ENCODE measurements around the gene RELA.
"Not testable (repeated sequence)": the region's sequence is repeated elsewhere in the genome, so short reads cannot be mapped to it uniquely, and the experiment has no call there.

Gene RELA

DNA sequence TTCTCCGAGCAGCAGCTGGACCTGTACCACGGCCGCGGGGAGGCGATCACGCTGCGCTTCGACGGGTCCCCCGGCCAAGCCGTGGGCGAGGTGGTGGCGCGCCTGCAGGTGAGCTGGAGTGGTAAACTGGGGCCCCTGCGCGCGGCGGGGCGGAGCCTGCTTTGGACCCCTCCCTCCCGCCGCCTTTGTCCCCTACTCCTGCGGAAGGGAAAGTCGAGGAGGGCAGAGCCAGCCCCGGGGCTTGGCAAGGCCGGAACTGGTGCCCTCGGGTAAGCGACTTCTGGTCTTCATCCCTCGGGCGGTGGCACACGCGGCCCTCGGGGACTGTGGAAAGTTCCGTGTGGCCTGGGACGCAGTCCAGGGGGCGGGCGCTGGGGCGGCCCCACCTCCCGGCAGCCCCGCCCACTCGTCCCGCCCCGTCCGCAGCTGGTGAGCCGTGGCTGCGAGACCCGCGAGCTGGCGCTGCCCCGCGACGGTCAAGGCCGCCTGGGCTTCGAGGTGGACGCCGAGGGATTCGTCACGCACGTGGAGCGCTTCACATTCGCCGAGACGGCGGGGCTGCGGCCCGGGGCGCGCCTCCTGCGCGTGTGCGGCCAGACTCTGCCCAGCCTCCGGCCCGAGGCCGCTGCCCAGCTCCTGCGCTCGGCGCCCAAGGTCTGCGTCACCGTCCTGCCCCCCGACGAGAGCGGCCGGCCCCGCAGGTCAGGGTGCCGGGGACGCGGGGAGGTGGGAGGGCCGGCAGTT is 15.6 kb downstream of the RELA start:
- no peak for DNase-seq

DNA sequence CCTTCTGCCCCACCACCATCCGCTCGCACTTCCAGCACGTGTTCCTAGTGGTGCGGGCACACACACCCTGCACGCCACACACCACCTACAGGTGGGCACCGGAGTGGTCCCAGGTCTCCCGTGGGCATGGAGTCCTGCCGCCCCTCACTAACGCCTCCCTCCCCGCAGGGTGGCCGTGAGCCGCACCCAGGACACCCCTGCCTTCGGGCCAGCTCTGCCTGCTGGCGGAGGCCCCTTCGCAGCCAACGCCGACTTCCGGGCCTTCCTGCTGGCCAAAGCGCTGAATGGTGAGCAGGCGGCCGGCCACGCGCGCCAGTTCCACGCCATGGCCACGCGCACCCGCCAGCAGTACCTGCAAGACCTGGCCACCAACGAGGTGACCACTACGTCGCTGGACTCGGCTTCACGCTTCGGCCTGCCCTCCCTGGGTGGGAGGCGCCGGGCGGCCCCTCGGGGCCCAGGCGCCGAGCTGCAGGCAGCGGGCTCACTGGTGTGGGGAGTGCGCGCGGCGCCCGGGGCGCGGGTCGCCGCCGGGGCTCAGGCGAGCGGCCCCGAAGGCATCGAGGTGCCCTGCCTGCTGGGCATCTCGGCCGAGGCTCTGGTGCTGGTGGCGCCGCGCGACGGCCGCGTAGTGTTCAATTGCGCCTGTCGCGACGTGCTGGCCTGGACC is 16.3 kb downstream of the RELA start:
- no peak for DNase-seq

DNA sequence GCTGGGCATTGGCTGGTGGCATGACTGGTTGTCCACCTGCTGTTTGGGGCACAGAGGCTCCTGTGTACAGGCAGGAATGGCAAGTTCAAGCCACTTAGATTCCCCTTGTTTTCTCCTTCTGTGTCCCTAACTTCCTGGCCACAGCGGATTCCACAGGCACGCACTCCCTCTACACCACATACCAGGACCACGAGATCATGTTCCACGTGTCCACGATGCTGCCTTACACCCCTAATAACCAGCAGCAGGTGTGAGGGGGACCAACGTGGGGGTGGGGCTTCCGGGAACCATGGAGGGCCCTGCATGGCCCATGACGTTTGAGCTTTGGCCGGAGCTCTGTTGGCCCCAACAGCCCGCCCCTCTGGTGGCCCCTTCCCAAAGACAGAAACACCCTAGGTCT is 17.0 kb downstream of the RELA start:
- DNase-seq = no peak

- no peak for DNase-seq
Measured at GRCh38 chr11:65644837-65645236, 17.9 kb downstream of the RELA start.

DNA sequence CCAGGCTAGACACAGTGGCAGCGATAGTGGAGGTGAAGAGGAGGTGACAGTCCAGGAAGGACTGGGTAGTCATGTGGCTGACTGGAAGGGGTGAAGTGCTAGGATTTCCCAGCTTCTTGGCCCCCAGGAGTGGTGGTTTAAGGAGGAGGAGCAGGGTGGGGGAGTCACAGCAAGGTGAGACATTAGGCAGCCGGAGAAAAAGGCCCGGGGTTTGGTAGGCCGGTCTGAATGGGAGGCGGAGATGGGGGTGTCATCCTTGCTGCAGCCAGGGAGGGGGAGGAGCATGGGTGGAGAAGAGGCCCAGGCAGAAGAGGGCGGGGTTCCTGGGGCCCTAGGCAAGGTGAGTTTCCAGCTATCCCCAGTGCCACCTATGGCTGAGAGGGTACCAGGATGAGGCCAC is 18.7 kb downstream of the RELA start:
- no peak for DNase-seq

DNA sequence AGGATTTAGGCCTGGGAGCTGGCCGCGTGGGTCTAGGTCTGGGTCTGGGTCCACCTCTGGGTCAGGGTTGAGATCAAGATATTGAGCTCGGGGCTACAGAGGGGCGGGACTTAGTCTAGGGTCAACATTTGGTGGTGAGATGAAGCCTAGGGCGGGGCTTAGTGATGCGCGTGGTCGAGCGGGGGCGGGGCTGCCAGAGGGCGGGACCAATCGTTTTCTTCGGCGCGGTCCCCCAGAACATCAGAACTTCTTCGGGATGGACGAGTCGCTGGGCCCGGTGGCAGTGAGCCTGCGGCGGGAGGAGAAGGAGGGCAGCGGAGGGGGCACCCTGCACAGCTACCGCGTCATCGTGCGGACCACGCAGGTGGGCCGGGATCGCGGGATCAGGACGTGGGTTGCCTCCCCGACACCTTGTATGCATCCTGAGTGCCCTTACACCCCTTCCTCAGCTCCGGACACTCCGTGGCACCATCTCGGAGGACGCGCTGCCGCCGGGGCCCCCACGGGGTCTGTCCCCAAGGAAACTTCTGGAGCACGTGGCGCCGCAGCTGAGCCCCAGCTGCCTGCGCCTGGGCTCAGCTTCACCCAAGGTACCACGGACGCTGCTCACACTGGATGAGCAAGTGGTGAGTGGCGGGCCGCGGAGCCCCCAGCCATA is 20.6 kb downstream of the RELA start:
- no peak for DNase-seq

DNA sequence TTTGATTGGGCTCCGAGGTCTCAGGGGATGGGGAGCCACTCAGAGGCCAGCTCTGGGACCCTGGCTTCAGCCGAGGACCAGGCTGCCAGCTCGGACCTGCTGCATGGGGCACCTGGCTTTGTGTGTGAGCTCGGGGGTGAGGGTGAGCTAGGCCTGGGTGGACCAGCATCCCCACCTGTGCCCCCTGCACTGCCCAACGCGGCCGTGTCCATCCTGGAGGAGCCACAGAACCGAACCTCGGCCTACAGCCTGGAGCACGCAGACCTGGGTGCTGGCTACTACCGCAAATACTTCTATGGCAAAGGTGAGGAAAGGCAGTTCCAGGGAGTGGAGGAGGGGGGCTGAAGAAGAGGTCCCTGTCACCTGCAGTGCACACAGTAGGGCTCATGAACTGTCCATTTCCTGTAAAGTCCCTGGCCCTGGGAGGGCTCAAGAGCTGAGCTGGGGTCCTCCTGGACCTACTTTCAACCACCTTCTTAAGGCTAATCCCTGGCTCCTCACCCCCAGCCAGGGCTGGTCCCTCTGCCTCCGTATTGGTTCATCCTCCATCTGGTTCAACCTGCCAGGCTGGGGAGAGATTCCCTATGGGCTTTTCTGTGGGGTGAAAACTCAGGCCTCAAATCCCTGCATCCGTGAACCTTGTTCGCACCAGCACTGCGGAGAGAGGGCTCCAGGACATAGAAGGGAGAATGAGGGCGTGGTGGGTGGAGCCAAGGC is 21.3 kb downstream of the RELA start:
- no peak for DNase-seq

- no peak for DNase-seq
Measured at GRCh38 chr11:65640483-65641296, 22.0 kb downstream of the RELA start.

- no peak for DNase-seq
Measured at GRCh38 chr11:65639623-65640482, 22.9 kb downstream of the RELA start.

GRCh38 chr11:65639228-65639597 is 23.5 kb downstream of the RELA start:
- DNase-seq = not testable (repeated sequence)

- DNase-seq = no peak
Measured at GRCh38 chr11:65637794-65638419, 24.8 kb downstream of the RELA start, which contains the start of gene SIPA1. TSS of gene SIPA1 (plus strand) at chr11:65638101. CDS start at chr11:65640922, 2,821 bp downstream.

- DNase-seq = no peak
Measured at GRCh38 chr11:65637032-65637557, 25.6 kb downstream of the RELA start.

GRCh38 chr11:65636108-65637031 is 26.3 kb downstream of the RELA start:
- no peak for DNase-seq

DNA sequence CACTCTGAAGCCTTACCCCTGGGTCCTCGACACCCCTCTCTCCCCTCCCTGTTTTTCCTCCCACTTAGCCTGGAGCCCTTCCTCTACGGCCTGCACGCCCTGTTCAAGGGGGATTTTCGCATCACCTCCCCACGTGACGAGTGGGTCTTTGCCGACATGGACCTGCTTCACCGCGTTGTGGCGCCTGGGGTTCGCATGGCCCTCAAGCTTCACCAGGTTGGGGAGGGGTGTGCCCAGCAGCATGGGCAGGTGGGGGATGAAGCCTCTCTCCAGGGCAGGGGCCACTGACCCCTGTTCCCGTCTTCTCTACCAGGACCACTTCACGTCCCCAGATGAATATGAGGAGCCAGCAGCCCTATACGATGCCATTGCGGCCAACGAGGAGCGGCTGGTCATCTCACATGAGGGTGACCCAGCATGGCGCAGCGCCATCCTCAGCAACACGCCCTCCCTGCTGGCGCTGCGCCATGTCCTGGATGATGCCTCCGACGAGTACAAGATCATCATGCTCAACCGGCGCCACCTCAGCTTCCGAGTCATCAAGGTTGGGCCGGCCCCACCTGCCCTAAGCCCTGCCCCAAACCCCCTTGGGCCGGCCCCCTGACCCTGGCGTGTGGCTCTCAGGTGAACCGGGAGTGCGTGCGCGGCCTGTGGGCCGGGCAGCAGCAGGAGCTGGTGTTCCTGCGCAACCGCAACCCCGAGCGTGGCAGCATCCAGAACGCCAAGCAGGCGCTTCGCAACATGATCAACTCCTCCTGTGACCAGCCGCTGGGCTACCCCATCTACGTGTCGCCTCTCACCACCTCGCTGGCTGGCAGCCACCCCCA is 27.6 kb downstream of the RELA start:
- no peak for DNase-seq

GRCh38 chr11:65634440-65634839 is 28.3 kb downstream of the RELA start:
- DNase-seq = no peak

DNA sequence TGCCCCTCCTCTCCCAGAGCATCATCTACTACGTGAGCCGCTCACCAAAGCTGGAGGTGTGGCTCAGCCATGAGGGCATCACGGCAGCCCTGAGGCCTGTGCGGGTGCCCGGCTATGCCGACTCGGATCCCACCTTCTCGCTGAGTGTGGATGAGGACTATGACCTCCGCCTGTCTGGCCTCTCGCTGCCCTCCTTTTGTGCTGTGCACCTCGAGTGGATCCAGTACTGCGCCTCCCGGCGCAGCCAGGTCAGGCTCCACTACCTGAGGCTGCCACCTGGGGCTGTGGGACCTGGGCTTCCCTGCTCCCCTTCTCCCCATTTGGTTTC is 28.6 kb downstream of the RELA start:
- DNase-seq = no peak

GRCh38 chr11:65633390-65634108 is 29.2 kb downstream of the RELA start:
- no peak for DNase-seq

DNA sequence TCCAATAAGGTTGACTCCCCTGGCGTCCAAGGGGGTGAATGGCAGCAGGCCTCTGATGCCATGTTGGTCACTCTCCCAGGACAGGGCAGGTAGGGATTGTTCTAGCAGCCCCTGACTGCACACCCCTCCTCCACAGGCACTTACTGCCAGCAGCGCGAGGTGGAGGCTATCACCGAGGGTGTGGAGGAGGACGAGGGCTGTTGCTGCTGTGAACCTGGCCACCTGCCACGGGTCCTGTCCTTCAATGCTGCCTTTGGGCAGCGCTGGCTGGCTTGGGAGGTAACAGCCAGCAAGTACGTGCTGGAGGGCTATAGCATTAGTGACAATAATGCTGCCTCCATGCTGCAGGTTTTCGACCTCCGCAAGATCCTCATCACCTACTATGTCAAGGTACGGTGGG is 32.5 kb downstream of the RELA start:
- no peak for DNase-seq
